T-cell (primary cell): ENCODE results near the gene RBKS. TPM values are rescaled to one million over a fixed set of nuclear protein-coding genes. Genes with fewer than 3 reads are reported as not detected.
A peak's percentile ranks its signal among the peaks of the same experiment; 100 is the strongest.

ENCODE experiments used
- ATAC-seq, 4 experiments: fragments of 200-7000 bp in 3 of 4; fragments of 150-1000 bp in 1 of 4; cut with Tn5 transposase; replicated peaks in 1 of 4; 1 replicate in 3 of 4; 2 replicates in 1 of 4; pipeline ENCODE4 v1.10.0; 2021; ENCODE audit warnings: moderate library complexity in 3 of 4, mild to moderate bottlenecking in 2 of 4, moderate number of reproducible peaks in 1 of 4
- CTCF ChIA-PET, 2 donors: fragments of 300-600 bp; sonication (Branson Sonifier 250); formaldehyde crosslinking; loops; one replicate each; lab custom pipeline; 2022; ENCODE audit warnings: antibody characterized with exemption in 2 of 2; lab: Charles Lee
- POLR2A ChIA-PET, 2 donors: fragments of 300-600 bp; sonication (Branson Sonifier 250); formaldehyde crosslinking; loops; one replicate each; lab custom pipeline; 2022; ENCODE audit warnings: antibody characterized with exemption in 2 of 2; lab: Charles Lee
- DNase-seq, 35 experiments: peaks; one replicate each; pipeline versions ENCODE4 v3.0.0 to v3.0.0-alpha.2; 2013 to 2023
- H3K27ac ChIP-seq: one replicate; pipeline ENCODE4 v1.5.1; 2013; ENCODE audit warnings: low read length
- H3K27me3 ChIP-seq, 2 experiments: replicated peaks in 1 of 2; 1 replicate in 1 of 2; 2 replicates in 1 of 2; pipeline versions ENCODE4 v1.6.1 to v1.7.0; 2013; ENCODE audit warnings: low read length in 1 of 2, mixed read lengths in 1 of 2; ENCODE audit not compliant: control insufficient read depth in 2 of 2, insufficient read depth in 2 of 2; ENCODE audit errors: extremely low read depth in 1 of 2
- H3K36me3 ChIP-seq, 2 donors: 1 replicate in 1 of 2; 2 replicates in 1 of 2; pipeline versions ENCODE4 v1.6.1 to v1.7.0; 2013; ENCODE audit warnings: low read length in 1 of 2; ENCODE audit not compliant: control insufficient read depth in 2 of 2, insufficient read depth in 1 of 2; ENCODE audit errors: extremely low read depth in 1 of 2
- H3K4me1 ChIP-seq, 2 experiments: 1 replicate in 1 of 2; 2 replicates in 1 of 2; pipeline versions ENCODE4 v1.6.1 to v1.7.0; 2013; ENCODE audit warnings: low read length in 2 of 2, mixed read lengths in 1 of 2; ENCODE audit not compliant: insufficient read depth in 2 of 2, control insufficient read depth in 1 of 2; ENCODE audit errors: extremely low read depth in 1 of 2
- H3K4me3 ChIP-seq, 2 donors: 1 replicate in 1 of 2; 2 replicates in 1 of 2; pipeline versions ENCODE4 v1.5.1 to v1.7.0; 2013; ENCODE audit warnings: mild to moderate bottlenecking in 2 of 2, low read length in 1 of 2, moderate library complexity in 1 of 2; ENCODE audit not compliant: control insufficient read depth in 1 of 2; ENCODE audit errors: extremely low read depth in 1 of 2
- H3K9me3 ChIP-seq: 2 replicates; pipeline ENCODE4 v1.7.0; 2013
- H3K27ac Mint-ChIP-seq, 2 donors: one replicate each; pipeline ENCODE4 v1.8.0; 2020 to 2021; ENCODE audit warnings: mild to moderate bottlenecking in 2 of 2, mixed read lengths in 2 of 2
- H3K27me3 Mint-ChIP-seq, 2 donors: one replicate each; pipeline ENCODE4 v1.8.0; 2021 to 2022; ENCODE audit warnings: mixed read lengths in 2 of 2
- H3K36me3 Mint-ChIP-seq: one replicate; pipeline ENCODE4 v1.8.0; 2021; ENCODE audit warnings: mixed read lengths
- H3K4me1 Mint-ChIP-seq, 3 donors: one replicate each; pipeline ENCODE4 v1.8.0; 2020 to 2022; ENCODE audit warnings: mixed read lengths in 3 of 3, mild to moderate bottlenecking in 1 of 3
- H3K4me3 Mint-ChIP-seq, 3 donors: one replicate each; pipeline ENCODE4 v1.8.0; 2020 to 2022; ENCODE audit warnings: mild to moderate bottlenecking in 3 of 3, mixed read lengths in 3 of 3, moderate library complexity in 3 of 3
- H3K9me3 Mint-ChIP-seq, 3 donors: one replicate each; pipeline ENCODE4 v1.8.0; 2020 to 2022; ENCODE audit warnings: mixed read lengths in 3 of 3
- WGBS: methylation state at CpG from one replicate; pipeline ENCODE4 v1.1.5; 2013; ENCODE audit warnings: missing lambda C conversion rate; ENCODE audit not compliant: insufficient coverage; 5-methylcytosine and 5-hydroxymethylcytosine counted together
- total RNA-seq, 35 experiments: library from RNA in 6 of 35; stranded (reverse) in 6 of 35; fragments of 120-200 nt in 1 of 35; gene quantifications; one replicate each; pipeline versions ENCODE4 v1.2.1 to v1.2.4 and lab custom pipeline; 2013 to 2026

RBKS gene
- total RNA-seq, 5 donors from 2014 or later (not counting 1 experiment from before 2014, with no cell fraction given) = 1.1 to 6.7 (median 1.5) TPM

DNA sequence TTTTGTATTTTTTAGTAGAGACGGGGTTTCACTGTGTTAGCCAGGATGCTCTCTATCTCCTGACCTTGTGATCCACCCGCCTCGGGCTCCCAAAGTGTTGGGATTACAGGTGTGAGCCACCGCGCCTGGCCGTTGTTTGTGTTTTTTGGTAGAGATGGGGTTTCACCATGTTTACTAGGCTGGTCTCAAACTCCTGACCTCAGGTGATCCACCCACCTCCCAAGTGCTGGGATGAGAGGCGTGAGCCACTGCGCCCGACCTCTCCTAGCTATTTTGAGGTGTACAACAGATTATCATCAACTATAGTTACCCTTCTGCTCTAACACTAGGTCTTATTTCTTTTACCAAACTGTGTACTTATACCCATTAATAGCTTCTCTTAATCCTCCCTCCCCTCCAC lies 147.6 kb downstream of the RBKS start:
- ChIA-PET CTCF (no interaction called here), POLR2A (no interaction called here)
- H3K27ac Mint-ChIP-seq = no peak overlapping the region
- Histone ChIP-seq H3K36me3 (no peaks in the 10 kb centered on the region), H3K27me3 (no peaks in the 10 kb centered on the region), H3K4me3 (no peak overlapping the region), H3K27ac (no peak overlapping the region), H3K4me1 (no peaks in the 10 kb centered on the region), H3K9me3 (no peaks in the 10 kb centered on the region)
- ATAC-seq (no peak), DNase-seq (no peak)
- H3K36me3 Mint-ChIP-seq = peaks cover 3% of the 10 kb centered on the region
- peaks cover 0 to 4% (median 0%) of the 10 kb centered on the region in 3 donors for H3K9me3 Mint-ChIP-seq
- WGBS = 94% methylated on average over 3 of the region's 9 CpGs
- H3K4me3 Mint-ChIP-seq = no peak overlapping the region
- peaks cover 0 to 7% of the 10 kb centered on the region in 2 donors for H3K27me3 Mint-ChIP-seq
- H3K4me1 Mint-ChIP-seq = no peaks in the 10 kb centered on the region

DNA sequence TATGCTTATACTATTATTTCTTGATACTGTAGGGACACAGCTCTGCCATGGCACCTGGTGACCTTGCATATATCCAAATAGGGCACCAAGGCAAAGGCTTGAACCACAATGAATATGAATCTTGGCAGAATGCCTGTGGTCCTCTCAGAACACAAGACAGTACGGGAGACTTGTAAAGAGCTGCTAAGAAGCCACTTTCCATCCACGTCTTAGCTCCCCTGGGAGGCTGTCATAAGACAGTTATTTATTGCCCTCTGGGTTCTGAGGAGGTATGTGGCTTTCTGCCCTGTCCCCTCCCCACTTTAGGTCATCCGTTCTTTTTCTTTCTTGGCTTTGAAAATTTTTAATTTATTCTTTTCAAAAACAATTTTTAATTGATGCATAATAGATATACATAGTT lies 148.5 kb downstream of the RBKS start:
- ATAC-seq (no peak), DNase-seq (no peak)
- no peaks in the 10 kb centered on the region for H3K36me3 ChIP-seq
- H3K27ac ChIP-seq = no peak overlapping the region
- H3K27ac Mint-ChIP-seq = no peak overlapping the region
- POLR2A ChIA-PET = no interaction called here
- no peaks in the 10 kb centered on the region for H3K27me3 ChIP-seq
- H3K4me3 ChIP-seq = no peak overlapping the region
- H3K9me3 ChIP-seq = no peaks in the 10 kb centered on the region
- no CpG with 5 or more reads among the region's 3 CpGs for WGBS
- CTCF ChIA-PET = interaction anchor here in 1 of 2 donors (0.6 kb wide), 1 partner anchor 113 kb away, joined by 6 read pairs; no protein-coding TSS in a partner anchor
- no peaks in the 10 kb centered on the region for H3K4me1 ChIP-seq
- H3K4me3 Mint-ChIP-seq = no peak overlapping the region
- peaks cover 0 to 4% (median 0%) of the 10 kb centered on the region in 3 donors for H3K9me3 Mint-ChIP-seq
- H3K36me3 Mint-ChIP-seq = peaks cover 3% of the 10 kb centered on the region
- H3K4me1 Mint-ChIP-seq = peaks cover 0 to 1% (median under 1%) of the 10 kb centered on the region in 3 donors
- H3K27me3 Mint-ChIP-seq = peaks cover 0 to 5% of the 10 kb centered on the region in 2 donors

DNA sequence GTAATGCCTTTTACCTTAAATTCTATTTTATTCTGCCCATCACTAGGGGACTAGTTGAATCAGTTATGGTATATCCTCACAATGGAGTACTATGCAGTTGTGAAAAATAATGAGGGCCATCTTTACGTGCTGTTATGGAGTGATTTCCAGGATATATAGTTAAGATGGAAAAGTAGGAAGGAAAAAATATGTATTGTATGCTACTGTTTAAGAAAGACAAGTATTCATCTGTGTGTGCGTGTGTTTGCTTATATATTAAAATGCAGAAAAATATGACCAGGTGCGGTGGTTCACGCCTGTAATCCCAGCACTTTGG lies 151.2 kb downstream of the RBKS start:
- ATAC-seq = no peak
- peaks cover 0 to 16% of the 10 kb centered on the region in 2 experiments for H3K4me1 ChIP-seq
- H3K4me3 ChIP-seq = no peak overlapping the region
- POLR2A ChIA-PET = no interaction called here
- no peak overlapping the region for H3K27ac ChIP-seq
- H3K36me3 ChIP-seq = no peaks in the 10 kb centered on the region
- no peak for DNase-seq
- Mint-ChIP-seq H3K4me3 (no peak overlapping the region), H3K36me3 (no peaks in the 10 kb centered on the region), H3K27ac (no peak overlapping the region), H3K9me3 (no peaks in the 10 kb centered on the region), H3K27me3 (peaks cover 0 to 1% of the 10 kb centered on the region in 2 donors), H3K4me1 (peaks cover 8 to 17% (median 15%) of the 10 kb centered on the region in 3 donors)
- WGBS = 97% methylated on average over 4 of the region's 4 CpGs
- H3K27me3 ChIP-seq = peaks cover 0 to 8% of the 10 kb centered on the region in 2 experiments
- H3K9me3 ChIP-seq = no peaks in the 10 kb centered on the region
- CTCF ChIA-PET = no interaction called here

DNA sequence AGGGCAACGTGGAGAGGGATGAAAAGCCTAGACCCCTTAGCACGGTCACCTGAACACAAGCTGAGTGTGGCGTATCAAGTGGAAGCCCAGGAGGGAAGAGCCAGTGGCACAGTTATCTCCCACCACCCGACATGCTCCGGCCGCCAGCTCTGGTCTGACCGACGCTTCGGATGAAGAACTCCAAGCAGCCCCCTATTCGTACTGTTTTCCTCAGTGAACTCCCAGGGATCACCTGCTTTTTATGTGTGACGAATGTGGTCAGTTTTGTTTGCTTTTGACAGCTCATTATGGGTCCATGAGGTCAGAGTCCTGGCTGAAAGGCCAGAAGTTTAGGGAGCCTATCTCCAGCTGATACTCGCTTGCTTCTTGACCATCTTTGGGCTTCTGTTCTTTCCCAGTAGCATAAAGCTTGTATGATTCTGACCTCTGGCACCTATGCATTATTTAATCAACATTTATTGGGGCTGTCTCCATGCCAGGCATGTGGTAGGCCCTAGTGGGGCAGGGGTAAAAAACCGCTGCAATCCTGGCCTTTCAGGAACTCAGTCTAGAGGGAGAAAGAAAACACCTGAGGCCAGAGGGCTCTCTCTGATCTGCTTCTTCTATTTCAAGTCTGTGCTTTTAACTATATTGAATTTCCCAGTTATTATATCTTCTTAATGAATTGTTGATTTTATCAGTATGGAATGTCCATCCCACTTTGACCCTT lies 151.7 kb downstream of the RBKS start:
- Mint-ChIP-seq H3K4me3 (no peak overlapping the region), H3K9me3 (no peaks in the 10 kb centered on the region), H3K27me3 (peaks cover 0 to 1% of the 10 kb centered on the region in 2 donors), H3K36me3 (no peaks in the 10 kb centered on the region), H3K27ac (no peak overlapping the region), H3K4me1 (peaks cover 8 to 17% (median 15%) of the 10 kb centered on the region in 3 donors)
- no peak overlapping the region for H3K4me3 ChIP-seq
- peaks cover 0 to 16% of the 10 kb centered on the region in 2 experiments for H3K4me1 ChIP-seq
- WGBS = 94% methylated on average over 9 of the region's 13 CpGs
- no peak for DNase-seq
- H3K36me3 ChIP-seq = no peaks in the 10 kb centered on the region
- H3K27ac ChIP-seq = no peak overlapping the region
- CTCF ChIA-PET = no interaction called here
- no peaks in the 10 kb centered on the region for H3K9me3 ChIP-seq
- peaks cover 0 to 8% of the 10 kb centered on the region in 2 experiments for H3K27me3 ChIP-seq
- POLR2A ChIA-PET = no interaction called here
- no peak for ATAC-seq

DNA sequence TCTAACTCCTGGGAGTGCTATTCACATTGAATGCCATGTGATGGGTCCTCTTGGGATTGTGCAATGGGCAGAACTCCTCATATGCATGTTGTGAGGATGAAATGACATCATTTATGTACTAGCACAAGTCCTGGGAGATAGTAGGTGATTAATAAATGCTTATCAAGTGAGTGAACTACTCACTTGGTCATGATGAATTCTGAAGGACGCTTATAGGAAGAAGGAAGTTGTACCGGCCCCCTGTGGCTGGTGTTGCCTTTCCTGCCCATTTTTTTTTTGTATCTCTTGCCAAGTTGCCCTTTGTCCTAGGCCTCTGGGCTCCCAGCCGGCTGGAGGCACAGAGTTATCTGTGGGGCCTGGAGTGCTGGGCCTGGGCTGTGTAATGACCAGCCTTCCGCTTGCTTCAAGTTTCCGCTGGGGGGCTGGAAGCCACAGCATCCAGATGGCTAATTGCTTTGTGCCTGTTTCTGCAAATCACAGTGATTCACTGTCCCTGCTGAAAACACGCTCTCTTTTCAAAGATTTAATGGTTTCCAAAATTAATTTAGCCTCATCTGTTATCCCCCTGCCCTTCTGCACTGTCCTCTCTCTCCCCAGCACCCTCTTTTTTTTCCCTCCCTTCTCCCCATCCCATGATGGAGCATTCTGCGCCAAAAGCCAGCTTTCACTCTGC lies 152.4 kb downstream of the RBKS start:
- ATAC-seq = no peak
- H3K4me1 ChIP-seq = peaks cover 0 to 16% of the 10 kb centered on the region in 2 experiments
- peaks cover 0 to 8% of the 10 kb centered on the region in 2 experiments for H3K27me3 ChIP-seq
- H3K4me3 ChIP-seq = no peak overlapping the region
- WGBS = 90% methylated on average over 7 of the region's 7 CpGs
- no peak overlapping the region for H3K27ac ChIP-seq
- CTCF ChIA-PET = interaction anchor here in 1 of 2 donors (0.5 kb wide), 1 partner anchor 511 kb away, joined by 4 read pairs; no protein-coding TSS in a partner anchor
- Mint-ChIP-seq H3K27me3 (peaks cover 0 to 1% of the 10 kb centered on the region in 2 donors), H3K4me3 (no peak overlapping the region), H3K27ac (no peak overlapping the region), H3K9me3 (no peaks in the 10 kb centered on the region), H3K4me1 (peaks cover 8 to 17% (median 15%) of the 10 kb centered on the region in 3 donors), H3K36me3 (no peaks in the 10 kb centered on the region)
- POLR2A ChIA-PET = no interaction called here
- H3K36me3 ChIP-seq = no peaks in the 10 kb centered on the region
- no peak for DNase-seq
- no peaks in the 10 kb centered on the region for H3K9me3 ChIP-seq

DNA sequence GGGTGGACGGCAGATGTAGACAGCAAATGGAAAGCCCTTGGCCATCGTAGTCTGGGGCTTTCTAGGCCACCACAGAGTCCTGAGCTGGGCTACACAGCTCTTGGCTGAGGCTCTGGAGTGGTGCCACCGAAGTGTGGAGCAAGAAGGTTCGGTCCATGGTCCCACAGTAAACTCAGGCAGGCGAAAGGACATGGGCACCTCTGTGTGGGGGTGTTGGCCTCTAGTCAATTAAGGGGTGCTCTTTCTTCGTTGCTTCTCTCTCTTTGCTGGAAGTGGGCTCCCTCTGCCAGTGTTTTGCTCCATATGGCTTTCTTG lies 153.3 kb downstream of the RBKS start:
- Histone ChIP-seq H3K27ac (no peak overlapping the region), H3K9me3 (no peaks in the 10 kb centered on the region), H3K27me3 (peaks cover 0 to 8% of the 10 kb centered on the region in 2 experiments), H3K4me1 (peaks cover 0 to 16% of the 10 kb centered on the region in 2 experiments), H3K4me3 (no peak overlapping the region), H3K36me3 (no peaks in the 10 kb centered on the region)
- H3K36me3 Mint-ChIP-seq = no peaks in the 10 kb centered on the region
- peak overlapping the region in 1 of 3 donors; percentile 66 for H3K4me3 Mint-ChIP-seq
- ChIA-PET CTCF (no interaction called here), POLR2A (interaction anchor here in 1 of 2 donors (0.6 kb wide), 1 partner anchor 35 kb away, joined by 3 read pairs; the partner anchor contains the start of gene MRPL33)
- WGBS = 88% methylated on average over 3 of the region's 6 CpGs
- H3K27ac Mint-ChIP-seq = peak overlapping the region; percentile 21 to 28
- DNase-seq (no peak), ATAC-seq (no peak)
- no peaks in the 10 kb centered on the region for H3K9me3 Mint-ChIP-seq
- H3K4me1 Mint-ChIP-seq = peaks cover 8 to 17% (median 15%) of the 10 kb centered on the region in 3 donors
- H3K27me3 Mint-ChIP-seq = peaks cover 0 to 1% of the 10 kb centered on the region in 2 donors
